ENCODE data around the gene TRMT11.

The TRMT11 gene

GRCh38 chr6:126076992-126077664 lies 90.8 kb downstream of the TRMT11 start:
- no peak for DNase-seq

GRCh38 chr6:126077810-126078776 lies 91.8 kb downstream of the TRMT11 start:
- no peak for DNase-seq

GRCh38 chr6:126083875-126084274 lies 97.5 kb downstream of the TRMT11 start:
- no peak for DNase-seq

- DNase-seq, result no peak
These were observed 100.2 kb downstream of the TRMT11 start for GRCh38 chr6:126086560-126086959.
